NCI-H2196 (cell line): ENCODE measurements around the gene SKA1.
"Not testable (repeated sequence)": the region's sequence is repeated elsewhere in the genome, so short reads cannot be mapped to it uniquely, and the experiment has no call there.

Source experiments
- DNase-seq: peaks from one replicate; lab custom pipeline; 2025; ENCODE audit not compliant: unreplicated experiment; lab: John Stamatoyannopoulos, UW

SKA1 gene

DNA sequence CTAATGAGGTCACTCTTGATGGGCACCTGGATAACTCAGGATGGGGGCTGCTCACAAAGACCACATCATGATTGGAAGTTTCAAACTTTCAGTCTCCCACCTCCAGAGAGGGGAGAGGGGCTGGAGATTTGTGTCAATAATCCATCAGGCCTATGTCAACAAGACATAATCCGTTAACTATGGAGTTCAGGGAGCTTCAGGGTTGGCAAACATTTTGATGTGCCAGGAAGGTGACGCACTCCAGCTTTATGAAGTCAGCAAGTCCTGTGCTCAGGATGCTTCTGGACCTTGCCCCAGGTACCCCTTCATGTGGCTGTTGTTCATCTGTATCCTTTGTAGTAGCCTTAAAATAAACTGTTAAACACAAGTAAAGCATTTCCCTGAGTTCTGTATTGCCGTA lies 19.0 kb downstream of the SKA1 start:
- DNase-seq: no peak

DNA sequence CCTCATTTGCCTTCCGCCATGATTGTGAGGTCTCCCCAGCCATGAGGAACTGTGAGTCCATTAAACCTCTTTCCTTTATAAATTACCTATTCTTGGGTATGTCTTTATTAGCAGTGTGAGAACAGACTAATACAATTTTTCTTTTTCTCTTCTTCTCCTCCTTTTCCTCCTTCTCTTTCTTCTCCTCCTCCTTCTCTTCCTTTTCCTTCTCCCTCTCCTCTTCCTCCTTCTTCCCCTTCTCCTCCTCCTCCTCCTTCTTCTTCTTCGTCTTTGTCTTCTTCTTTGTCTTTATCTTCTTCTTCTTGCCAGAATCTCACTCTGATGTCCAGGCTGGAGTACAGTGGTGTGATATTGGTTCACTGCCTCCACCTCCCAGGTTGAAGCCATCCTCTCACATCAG lies 20.2 kb downstream of the SKA1 start:
- DNase-seq: no peak

DNA sequence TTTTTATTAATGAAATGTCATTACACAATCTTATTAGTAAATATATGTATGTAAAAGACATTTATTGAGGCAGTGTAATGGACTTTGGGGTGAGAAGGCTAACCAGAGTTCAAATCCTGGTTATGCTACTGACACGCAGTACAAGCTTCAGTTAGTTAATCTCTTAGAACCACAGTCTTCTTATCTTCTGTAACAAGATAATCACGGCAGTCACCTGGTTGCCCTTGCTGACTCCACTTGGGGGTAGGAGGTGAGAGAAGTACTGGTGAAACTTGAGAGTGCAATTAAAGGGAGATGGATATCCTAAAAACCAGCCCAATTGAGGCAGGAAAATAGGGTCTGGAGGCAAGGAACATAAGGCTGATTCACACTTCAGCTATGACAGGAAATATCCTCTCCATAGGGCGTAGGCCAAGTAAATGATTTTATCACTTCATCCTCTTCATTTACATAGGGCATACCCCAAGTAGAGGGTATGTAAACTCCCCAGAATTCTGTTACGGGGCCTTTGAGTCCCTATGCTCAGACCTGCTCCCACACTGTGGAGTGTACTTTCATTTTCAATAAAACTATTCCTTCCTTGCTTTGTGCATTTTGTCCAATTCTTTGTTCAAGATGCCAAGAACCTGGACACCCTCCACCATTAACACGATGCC lies 21.3 kb downstream of the SKA1 start:
- no peak for DNase-seq

DNA sequence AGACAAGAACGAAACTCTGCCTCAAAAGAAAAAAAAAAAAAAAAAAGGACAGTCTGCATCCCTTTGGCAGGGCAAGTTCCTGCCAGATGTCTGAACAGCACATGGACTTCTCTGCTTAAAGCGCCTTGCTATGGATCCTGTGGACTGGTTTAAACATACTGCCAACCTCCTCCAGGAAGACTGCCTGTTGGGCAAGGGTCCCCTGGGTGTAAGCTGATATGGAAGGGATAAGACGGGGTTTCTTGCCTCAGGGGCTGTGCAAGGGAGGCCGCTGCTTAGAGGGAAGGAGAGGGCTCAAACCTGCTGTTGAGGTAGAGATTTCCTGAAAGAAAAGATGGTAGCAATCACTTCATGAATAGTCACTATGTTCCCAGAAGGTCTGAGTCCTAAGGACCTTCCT lies 22.2 kb downstream of the SKA1 start:
- DNase-seq: no peak

DNA sequence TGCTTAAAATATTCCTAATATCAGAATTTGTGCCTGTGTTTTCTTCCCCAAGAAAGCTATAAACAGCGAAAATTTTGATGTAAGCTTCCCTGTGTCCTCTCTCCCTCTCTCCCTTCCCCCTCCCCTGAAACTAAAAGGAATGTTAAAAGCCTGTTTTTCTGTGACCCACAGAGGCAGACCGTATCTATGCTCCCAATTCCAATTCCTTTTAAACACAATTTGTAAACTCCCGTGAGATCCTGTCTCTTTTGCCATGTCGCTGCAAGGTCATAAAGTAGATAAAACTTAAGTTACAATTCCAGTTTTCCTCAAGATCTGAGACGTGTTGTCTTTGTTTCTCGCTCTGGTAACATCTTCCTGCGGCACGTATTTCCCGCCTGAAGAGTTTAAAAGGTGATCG lies 23.3 kb downstream of the SKA1 start:
- no peak for DNase-seq

DNA sequence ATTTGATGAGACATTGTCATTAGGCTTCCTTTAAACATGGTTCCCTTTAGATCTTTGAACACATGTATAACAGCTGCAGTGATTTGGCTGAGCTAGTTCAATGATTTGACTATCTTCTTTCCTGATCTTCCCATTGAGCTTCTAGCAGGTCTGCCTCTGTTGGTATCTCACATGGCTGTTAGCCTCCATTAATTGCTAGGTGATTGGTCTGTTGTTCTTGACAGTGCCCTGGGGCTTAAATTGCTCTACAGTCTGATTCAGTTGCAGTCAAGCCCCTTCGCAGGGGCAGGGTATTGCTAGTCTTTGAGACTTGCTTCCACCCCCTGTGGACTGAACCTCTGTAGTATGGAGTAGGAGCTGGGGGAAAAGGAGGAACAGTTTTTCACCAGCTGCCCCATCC lies 24.1 kb downstream of the SKA1 start:
- no peak for DNase-seq

DNA sequence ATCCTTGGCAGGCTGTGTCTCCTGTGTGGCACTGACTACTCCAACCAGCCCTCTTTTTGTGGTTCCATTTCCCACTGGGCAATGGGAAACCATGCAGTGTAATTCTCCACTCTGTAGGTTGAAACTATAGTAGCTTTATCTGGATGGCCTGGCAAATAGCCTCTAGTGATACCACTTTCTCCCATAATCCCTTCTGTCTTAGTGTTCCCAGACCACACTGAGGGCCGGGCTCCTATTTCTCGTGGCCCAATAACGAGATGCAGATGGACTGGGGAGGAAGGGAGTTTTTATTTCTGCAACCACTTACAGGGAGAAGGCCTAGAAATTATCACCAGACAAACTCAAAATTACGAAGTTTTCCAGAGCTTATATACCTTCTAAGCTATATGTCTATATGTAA lies 24.7 kb downstream of the SKA1 start:
- DNase-seq: no peak

DNA sequence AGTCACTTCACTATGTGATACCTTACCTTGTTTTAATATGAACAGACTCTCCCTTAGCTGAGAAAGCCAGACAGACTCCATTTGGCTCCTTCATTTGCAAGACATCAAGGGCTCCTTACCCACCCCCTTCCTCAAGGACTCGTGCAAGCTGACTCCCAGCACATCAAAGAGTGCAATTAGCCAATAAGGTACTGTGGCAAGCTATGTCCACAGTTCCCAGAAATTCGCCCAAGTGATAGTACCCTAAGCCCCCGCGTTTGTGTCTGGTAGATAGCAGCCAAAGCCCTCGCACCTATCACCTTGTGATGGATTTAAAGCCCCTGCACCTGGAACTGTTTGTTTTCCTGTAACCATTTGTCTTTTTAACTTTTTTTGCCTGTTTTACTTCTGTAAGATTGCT lies 25.6 kb downstream of the SKA1 start:
- not testable (repeated sequence) for DNase-seq

DNA sequence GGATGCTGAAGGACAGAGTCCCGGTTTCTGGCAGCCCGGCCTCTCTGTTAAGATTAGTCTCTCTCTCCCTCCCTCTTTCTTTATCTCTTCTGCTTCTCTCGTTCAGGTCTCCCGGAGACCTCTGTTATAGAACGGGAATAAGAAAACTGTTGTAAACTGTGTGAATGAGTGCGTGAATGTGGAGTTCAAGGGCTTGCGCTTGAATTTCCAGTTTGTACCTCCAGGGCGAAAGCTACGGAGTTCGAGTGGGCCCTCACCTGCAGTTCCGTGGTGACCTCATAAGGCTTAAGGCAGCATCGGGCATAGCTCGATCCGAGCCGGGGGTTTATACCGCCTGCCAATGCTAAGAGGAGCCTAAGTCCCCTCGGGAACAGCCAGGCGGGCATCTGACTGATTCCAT lies 26.4 kb downstream of the SKA1 start:
- no peak for DNase-seq

DNA sequence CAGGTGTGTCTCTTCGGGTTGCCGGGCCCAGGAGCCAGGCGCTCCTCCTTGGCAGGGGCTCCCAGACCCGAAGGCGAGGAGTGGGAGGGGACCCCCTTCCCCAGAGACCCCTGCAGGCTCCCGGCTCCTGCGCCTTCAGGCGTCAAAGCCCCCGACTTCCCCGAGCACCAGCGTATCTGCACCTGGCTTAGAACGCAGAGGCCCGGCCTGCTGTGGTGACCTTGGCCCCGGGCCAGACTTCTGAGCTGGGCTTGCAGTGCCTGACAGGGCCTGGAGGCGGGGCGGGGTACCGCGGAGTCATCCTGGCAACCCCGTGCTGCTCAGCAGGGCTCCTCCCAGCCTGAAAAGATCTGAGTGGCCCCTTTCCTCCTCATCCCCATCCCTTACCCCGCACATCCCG lies 27.0 kb downstream of the SKA1 start:
- peak; percentile 42 for DNase-seq

DNA sequence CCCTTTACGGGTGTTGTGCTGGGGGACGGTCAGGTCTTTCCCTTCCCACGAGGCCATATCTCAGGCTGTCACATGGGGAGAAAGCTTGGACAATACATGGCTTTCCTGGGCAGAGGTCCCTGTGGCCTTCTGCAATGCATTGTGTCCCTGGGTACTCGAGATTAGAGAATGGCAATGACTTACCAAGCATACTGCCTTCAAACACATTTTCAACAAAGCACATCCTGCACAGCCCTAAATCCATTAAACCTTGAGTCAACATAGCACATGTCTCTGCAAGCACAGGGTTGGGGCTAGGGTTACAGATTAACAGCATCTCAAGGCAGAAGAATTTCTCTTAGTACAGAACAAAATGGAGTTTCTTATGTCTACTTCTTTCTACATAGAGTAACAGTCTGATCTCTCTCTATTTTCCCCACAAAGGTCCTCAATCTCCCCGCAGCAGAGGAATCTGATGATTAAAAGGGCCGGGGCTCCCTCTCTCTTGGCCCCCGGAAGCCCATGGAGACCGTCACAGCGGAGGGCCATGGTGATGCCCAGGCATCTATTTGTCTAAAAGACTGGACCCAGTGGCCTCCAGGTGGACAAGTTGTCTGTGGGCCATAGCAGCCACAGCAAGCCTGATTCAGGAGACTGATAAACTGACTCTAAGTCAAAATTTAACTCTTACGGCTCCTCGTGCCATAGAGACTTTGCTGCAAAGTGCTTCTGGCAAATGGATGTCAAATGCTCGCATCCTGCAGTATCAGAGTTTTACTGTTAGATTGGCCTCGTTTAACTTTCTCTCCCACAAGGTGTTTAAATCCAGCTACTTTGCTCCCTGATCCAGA lies 30.1 kb downstream of the SKA1 start:
- not testable (repeated sequence) for DNase-seq

DNA sequence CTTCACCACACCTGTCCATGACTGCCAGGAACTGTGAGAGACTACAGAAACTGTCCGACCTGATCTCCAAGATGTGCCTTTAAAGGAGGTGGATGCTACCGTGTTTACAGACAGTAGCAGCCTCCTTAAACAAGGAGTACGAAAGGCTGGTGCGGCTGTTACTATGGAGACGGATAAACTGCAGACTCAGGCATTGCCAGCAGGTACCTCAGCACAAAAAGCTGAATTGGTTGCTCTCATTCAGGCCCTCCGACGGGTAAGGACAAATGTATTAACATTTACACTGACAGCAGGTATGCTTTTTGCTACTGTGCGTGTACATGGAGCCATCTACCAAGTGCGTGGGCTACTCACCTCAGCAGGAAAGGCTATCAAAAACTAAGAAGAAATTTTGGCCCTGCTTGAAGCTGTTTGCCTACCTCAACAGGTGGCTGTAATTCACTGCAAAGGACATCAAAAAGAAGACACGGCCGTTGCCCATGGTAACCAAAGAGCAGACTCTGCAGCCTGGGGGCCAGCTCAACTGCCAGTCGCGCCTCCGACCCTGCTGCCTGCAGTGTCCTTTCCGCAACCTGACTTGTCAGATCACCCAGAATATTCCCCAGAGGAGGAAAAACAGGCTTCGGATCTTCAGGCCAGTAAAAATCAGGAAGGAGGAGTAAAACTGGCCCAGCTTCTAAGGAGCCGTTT lies 30.9 kb downstream of the SKA1 start:
- peak; percentile 27 for DNase-seq

DNA sequence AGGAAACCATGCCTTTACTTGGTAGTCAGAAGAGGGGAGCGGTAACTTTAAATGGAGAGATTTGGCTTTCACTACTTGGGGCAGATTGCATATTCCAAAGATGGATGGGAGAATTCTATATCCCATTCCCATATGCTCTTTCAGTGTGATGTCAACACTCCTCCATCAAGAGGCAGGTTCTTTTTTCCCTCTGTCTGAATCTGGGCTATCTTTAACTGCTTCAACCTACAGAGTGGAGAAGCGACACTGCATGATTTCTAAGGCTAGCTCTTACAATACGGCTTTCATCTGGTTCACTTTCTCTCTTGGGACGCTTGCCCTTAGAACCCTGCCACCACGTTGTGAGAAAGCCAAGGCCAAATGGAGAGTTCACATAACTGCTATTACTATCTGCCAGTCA lies 34.4 kb downstream of the SKA1 start:
- DNase-seq: no peak

DNA sequence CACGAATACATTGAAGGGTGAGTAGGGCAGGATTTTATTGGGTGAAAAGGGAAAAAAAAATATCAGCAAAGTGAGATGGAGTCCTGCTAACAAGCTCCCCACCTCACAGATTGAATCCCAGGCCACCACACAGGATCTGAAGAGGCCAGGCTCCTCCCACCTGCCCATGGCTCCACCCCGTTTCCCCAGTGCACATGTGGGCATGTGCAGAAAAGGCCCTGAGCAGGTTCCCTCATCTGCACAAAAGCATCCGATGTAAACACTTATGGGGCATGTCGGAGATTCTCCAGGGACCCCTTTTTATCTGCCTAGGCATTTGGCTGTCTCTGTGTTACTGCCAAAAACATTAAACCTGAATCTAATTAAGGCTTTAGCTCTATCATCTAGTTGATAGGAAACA lies 35.2 kb downstream of the SKA1 start:
- no peak for DNase-seq

DNA sequence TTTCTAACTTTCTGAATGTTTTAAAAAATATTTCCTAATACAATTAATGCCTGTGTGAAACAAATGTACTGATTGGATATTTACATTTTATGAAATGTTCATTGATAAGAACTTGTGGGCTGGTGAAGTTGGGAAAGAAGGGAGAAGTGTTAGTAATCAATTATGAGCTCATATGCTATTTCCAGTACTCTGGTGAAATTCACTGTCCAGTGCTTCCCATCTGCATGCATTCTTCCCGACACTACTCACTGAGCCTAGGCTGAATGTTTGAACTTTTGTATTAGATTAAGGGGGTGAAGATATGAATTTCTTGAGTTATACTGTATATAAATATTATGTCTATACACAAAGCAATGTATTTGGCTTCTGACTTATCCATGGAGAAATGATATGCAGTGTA lies 36.0 kb downstream of the SKA1 start:
- DNase-seq: no peak

DNA sequence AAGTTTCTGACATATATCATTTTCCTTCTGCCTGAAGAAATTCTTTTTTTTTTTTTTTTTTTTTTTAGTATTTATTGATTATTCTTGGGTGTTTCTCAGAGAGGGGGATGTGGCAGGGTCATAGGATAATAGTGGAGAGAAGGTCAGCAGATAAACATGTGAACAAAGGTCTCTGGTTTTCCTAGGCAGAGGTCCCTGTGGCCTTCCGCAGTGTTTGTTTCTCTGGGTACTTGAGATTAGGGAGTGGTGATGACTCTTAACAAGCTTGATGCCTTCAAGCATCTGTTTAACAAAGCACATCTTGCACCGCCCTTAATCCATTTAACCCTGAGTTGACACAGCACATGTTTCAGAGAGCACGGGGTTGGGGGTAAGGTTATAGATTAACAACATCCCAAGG lies 42.0 kb downstream of the SKA1 start:
- not testable (repeated sequence) for DNase-seq

DNA sequence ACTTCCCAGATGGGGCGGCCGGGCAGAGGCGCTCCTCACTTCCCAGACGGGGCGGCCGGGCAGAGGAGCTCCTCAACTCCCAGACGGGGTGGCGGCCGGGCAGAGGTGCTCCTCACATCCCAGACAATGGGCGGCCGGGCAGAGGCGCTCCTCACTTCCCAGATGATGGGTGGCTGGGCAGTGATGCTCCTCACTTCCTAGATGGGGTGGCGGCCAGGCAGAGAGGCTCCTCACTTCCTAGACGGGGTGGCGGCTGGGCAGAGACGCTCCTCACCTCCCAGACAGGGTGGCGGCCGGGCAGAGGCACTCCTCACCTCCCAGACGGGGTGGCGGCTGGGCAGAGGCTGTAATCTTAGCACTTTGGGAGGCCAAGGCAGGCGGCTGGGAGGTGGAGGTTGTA lies 42.9 kb downstream of the SKA1 start:
- not testable (repeated sequence) for DNase-seq

DNA sequence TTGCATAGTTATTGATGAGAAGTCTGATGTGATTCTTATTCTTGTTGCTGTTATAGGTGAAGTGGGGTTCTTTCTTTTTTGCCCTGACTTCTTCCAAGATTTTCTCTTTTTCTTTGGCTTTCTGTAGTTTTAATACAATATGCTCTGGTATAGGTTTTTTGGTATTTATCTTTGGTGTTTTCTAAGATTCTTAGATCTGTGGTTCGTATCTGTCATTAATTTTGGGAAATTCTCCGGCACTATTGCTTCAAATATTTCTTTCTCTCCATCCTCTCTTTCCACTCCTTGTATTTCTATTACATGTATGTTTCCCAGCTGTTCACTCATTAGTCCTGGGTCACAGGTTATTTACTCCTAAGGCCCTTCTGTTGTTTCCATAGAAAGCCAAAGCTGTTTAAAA lies 43.8 kb downstream of the SKA1 start:
- DNase-seq: no peak

DNA sequence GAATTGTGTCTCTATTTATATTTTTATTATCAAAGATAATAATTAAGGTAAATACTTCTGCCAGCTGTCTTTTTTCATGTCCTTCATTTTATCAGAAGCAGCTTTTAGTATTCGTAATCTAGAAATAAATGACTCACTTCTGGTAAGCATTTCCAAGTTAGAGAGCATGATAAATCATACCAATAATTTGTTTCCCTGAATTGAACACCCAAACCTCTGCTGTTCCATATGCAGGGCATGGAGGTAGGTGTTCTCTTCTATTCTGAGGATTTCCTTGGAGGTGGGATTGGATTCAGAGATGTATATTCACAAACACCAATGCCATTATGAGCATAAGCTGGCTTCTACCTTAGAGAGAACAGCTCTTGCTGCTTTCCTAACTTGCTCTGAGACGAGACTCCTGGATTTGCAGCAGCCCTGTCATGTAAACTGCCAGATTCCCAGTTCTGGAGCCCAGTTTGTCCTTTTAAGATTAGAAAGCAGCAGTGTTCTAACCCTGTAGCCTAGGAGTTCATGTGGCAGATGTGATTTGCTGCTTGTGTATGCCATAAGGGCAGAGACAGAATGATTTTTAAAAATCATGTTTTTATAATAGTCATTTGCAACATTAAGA lies 47.5 kb downstream of the SKA1 start:
- no peak for DNase-seq

DNA sequence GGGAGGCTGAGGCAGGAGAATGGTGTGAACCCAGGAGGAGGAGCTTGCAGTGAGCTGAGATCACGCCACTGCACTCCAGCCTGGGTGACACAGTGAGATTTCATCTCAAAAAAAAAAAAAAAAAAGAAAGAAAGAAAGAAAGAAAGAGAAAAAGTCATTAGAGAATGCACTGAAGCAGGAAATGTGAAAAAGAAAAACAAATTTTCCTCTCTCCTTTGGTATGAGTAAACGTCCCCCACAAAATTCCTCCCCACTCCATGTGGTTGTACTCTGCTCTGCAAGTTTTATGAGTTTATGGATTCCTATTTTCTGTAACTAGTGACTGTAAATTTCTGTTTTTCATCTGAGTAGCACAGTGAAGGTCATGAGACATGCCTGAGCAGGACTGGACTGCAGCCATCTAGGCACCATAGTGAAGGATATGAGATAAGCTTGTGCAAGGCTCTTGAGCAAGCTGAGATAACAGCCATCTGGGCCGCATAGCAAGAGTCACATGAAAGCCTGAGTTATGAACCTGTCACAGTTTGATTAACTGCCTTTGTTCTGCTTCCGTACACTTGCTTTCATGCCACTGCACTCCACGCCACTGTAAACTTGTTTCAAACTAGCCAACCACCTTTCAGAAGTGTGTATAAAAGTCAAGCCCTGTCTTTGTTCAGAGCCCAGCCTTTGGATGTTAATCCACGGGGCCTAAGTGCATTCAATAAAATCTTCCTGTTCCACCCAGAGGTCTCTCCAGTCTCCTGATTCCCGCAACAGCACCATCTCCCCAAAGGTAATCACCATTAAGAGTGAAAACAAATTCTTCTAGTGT lies 50.2 kb downstream of the SKA1 start:
- no peak for DNase-seq

DNA sequence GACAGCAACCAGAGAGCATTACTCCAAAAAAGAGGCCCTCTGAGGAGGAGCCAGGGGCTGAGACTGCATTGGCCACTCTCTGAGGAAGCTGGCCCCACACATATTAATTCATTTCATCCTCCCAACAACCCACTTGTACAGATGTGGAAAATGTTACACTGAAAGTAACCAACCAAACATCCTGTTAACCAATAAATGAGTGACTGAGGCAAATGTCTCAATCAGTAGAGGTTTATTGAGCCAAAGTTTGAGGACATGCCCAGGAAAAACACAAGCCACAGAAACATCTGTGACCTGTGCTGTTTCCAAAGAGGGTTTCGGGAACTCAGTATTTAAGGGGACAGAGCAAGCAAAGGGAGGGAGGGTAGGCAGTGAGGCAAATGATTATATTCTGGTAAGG lies 53.0 kb downstream of the SKA1 start:
- no peak for DNase-seq
